KMS-11 (cell line): Measurements from ENCODE around the gene MTMR12.

ENCODE experiments used
- H2AFZ ChIP-seq: fragments of 200-600 bp; sonication (generic); 2 replicates; pipeline ENCODE4 v1.6.1; 2016; ENCODE audit warnings: antibody characterized with exemption, mixed run types, low read depth
- H3K27ac ChIP-seq: fragments of 200-600 bp; sonication (generic); 2 replicates; pipeline ENCODE4 v1.6.1; 2016; ENCODE audit warnings: mild to moderate bottlenecking, mixed run types
- H3K27me3 ChIP-seq: fragments of 200-600 bp; sonication (generic); 2 replicates; pipeline ENCODE4 v1.6.1; 2017; ENCODE audit warnings: mild to moderate bottlenecking, low read depth, mixed run types, moderate library complexity; ENCODE audit not compliant: insufficient read depth
- H3K36me3 ChIP-seq: fragments of 200-600 bp; sonication (generic); 2 replicates; pipeline ENCODE4 v1.6.1; 2017; ENCODE audit warnings: mild to moderate bottlenecking, mixed run types; ENCODE audit not compliant: insufficient read depth
- H3K4me1 ChIP-seq: fragments of 200-600 bp; sonication (generic); 2 replicates; pipeline ENCODE4 v1.6.1; 2016; ENCODE audit warnings: mild to moderate bottlenecking, low read depth, mixed run types; ENCODE audit not compliant: poor library complexity, severe bottlenecking
- H3K4me2 ChIP-seq: fragments of 200-600 bp; sonication (generic); 2 replicates; pipeline ENCODE4 v1.7.0; 2016; ENCODE audit warnings: mild to moderate bottlenecking, mixed run types
- H3K4me3 ChIP-seq: fragments of 200-600 bp; sonication (generic); IDR thresholded peaks from 2 replicates; pipeline ENCODE4 v1.6.1; 2017; ENCODE audit warnings: low read depth, low read length, mixed read lengths; ENCODE audit not compliant: insufficient read depth
- H3K79me2 ChIP-seq: fragments of 200-600 bp; sonication (generic); 2 replicates; pipeline ENCODE4 v1.6.1; 2016; ENCODE audit warnings: low read depth, mixed run types; ENCODE audit not compliant: insufficient read depth
- H3K9ac ChIP-seq: fragments of 200-600 bp; sonication (generic); 2 replicates; pipeline ENCODE4 v1.6.1; 2016; ENCODE audit warnings: mild to moderate bottlenecking, mixed run types
- H4K20me1 ChIP-seq: fragments of 200-600 bp; sonication (generic); 2 replicates; pipeline ENCODE4 v1.6.1; 2016; ENCODE audit warnings: mild to moderate bottlenecking, mixed run types; ENCODE audit not compliant: insufficient read depth
- CTCF ChIP-seq: fragments of 200-600 bp; sonication (generic); conservative IDR thresholded peaks from 2 replicates; pipeline ENCODE4 v1.6.1; 2017; ENCODE audit warnings: low read depth, mild to moderate bottlenecking, antibody characterized with exemption, low read length, moderate library complexity, mixed read lengths

The MTMR12 gene

GRCh38 chr5:32320576-32320975, 7.8 kb upstream of the MTMR12 start:
- Histone ChIP-seq H3K4me1 (peaks cover 16% of the 10 kb centered on the region), H4K20me1 (no peaks in the 10 kb centered on the region), H3K4me2 (no peak overlapping the region), H3K36me3 (no peaks in the 10 kb centered on the region), H3K9ac (no peak overlapping the region), H3K27ac (no peak overlapping the region), H2AFZ (no peak overlapping the region), H3K79me2 (no peaks in the 10 kb centered on the region), H3K4me3 (no peak overlapping the region), H3K27me3 (no peaks in the 10 kb centered on the region)
- no peak for TF ChIP-seq CTCF

- Histone ChIP-seq H3K27me3 (no peaks in the 10 kb centered on the region), H3K79me2 (no peaks in the 10 kb centered on the region), H3K4me3 (no peak overlapping the region), H3K36me3 (no peaks in the 10 kb centered on the region), H3K4me2 (no peak overlapping the region), H3K27ac (no peak overlapping the region), H3K9ac (no peak overlapping the region), H2AFZ (no peak overlapping the region), H4K20me1 (no peaks in the 10 kb centered on the region), H3K4me1 (peaks cover 10% of the 10 kb centered on the region)
- no peak for TF ChIP-seq CTCF
Observed at GRCh38 chr5:32319926-32320543, 7.3 kb upstream of the MTMR12 start.

GRCh38 chr5:32319392-32319791, 6.7 kb upstream of the MTMR12 start:
- Histone ChIP-seq H2AFZ (no peak overlapping the region), H3K27ac (no peak overlapping the region), H3K36me3 (no peaks in the 10 kb centered on the region), H4K20me1 (no peaks in the 10 kb centered on the region), H3K4me3 (no peak overlapping the region), H3K27me3 (no peaks in the 10 kb centered on the region), H3K79me2 (no peaks in the 10 kb centered on the region), H3K4me2 (no peak overlapping the region), H3K4me1 (peaks cover 4% of the 10 kb centered on the region), H3K9ac (no peak overlapping the region)
- no peak for TF ChIP-seq CTCF

GRCh38 chr5:32317041-32317440, 4.3 kb upstream of the MTMR12 start:
- TF ChIP-seq CTCF: no peak
- H3K4me3 ChIP-seq: no peak overlapping the region
- H3K4me1 ChIP-seq: no peaks in the 10 kb centered on the region
- H3K4me2 ChIP-seq: no peak overlapping the region
- H3K36me3 ChIP-seq: no peaks in the 10 kb centered on the region
- H3K9ac ChIP-seq: no peak overlapping the region
- H3K79me2 ChIP-seq: 0 out of 2 replicates have a peak, but pooled peaks cover 3% of the 10 kb centered on the region
- no peaks in the 10 kb centered on the region for H3K27me3 ChIP-seq
- no peak overlapping the region for H3K27ac ChIP-seq
- H4K20me1 ChIP-seq: no peaks in the 10 kb centered on the region
- H2AFZ ChIP-seq: no peak overlapping the region
